Suprapubic skin (tissue), 4 donors: ENCODE data around the gene OTOG. TPM values are rescaled to one million over a fixed set of nuclear protein-coding genes. Genes with fewer than 3 reads are reported as not detected.
"Not testable (repeated sequence)": the region's sequence is repeated elsewhere in the genome, so short reads cannot be mapped to it uniquely, and the experiment has no call there.

ENCODE experiments used
- DNase-seq, 2 donors: peaks; one replicate each; pipeline ENCODE4 v3.0.0-alpha.2; 2019; ENCODE audit warnings: low spot score in 2 of 2
- H3K27ac ChIP-seq: fragments of 200-600 bp; sonication (generic); one replicate; pipeline ENCODE4 v1.5.1; 2019
- H3K27me3 ChIP-seq: fragments of 200-600 bp; sonication (generic); one replicate; pipeline ENCODE4 v1.5.1; 2019
- H3K36me3 ChIP-seq: fragments of 200-600 bp; sonication (generic); one replicate; pipeline ENCODE4 v1.5.1; 2019
- H3K4me1 ChIP-seq: fragments of 200-600 bp; sonication (generic); one replicate; pipeline ENCODE4 v1.5.1; 2019
- H3K4me3 ChIP-seq: fragments of 200-600 bp; sonication (generic); one replicate; pipeline ENCODE4 v1.5.1; 2019; ENCODE audit warnings: mild to moderate bottlenecking
- H3K9me3 ChIP-seq: fragments of 200-600 bp; sonication (generic); one replicate; pipeline ENCODE4 v1.5.1; 2019
- CTCF ChIP-seq, 2 donors: fragments of 200-600 bp in 1 of 2; fragments of 450-650 bp in 1 of 2; sonication (generic) in 1 of 2; IDR thresholded peaks; one replicate each; pipeline ENCODE4 v1.5.1; 2016 to 2019; ENCODE audit warnings: antibody characterized with exemption in 2 of 2, mild to moderate bottlenecking in 1 of 2, moderate library complexity in 1 of 2
- EP300 ChIP-seq: sonication (generic); formaldehyde crosslinking; IDR thresholded peaks from one replicate; pipeline ENCODE4 v1.6.1; 2017; ENCODE audit warnings: antibody characterized with exemption
- POLR2A ChIP-seq, 2 donors: fragments of 450-650 bp; IDR thresholded peaks; one replicate each; pipeline ENCODE4 v1.6.1; 2017; ENCODE audit warnings: antibody characterized with exemption in 2 of 2, mild to moderate bottlenecking in 2 of 2, moderate library complexity in 2 of 2
- POLR2AphosphoS5 ChIP-seq, 3 donors: sonication (generic); formaldehyde crosslinking; IDR thresholded peaks; one replicate each; pipeline ENCODE4 v1.6.1; 2017; ENCODE audit warnings: antibody characterized with exemption in 3 of 3
- WGBS: methylation state at CpG from one replicate; pipeline ENCODE4 v1.1.5; 2018; 5-methylcytosine and 5-hydroxymethylcytosine counted together
- total RNA-seq, 4 donors: library from RNA; depleted of rRNA; stranded (reverse); fragments of >200 nt; gene quantifications; one replicate each; pipeline ENCODE4 v1.1.0, GENCODE V29; 2016

Gene OTOG
- total RNA-seq, 4 donors from 2014 or later = not detected

- Histone ChIP-seq H3K4me1 (no peaks in the 10 kb centered on the region), H3K27me3 (peaks cover 3% of the 10 kb centered on the region), H3K36me3 (no peaks in the 10 kb centered on the region), H3K27ac (no peak overlapping the region), H3K4me3 (no peak overlapping the region), H3K9me3 (no peaks in the 10 kb centered on the region)
- 80% methylated on average over 14 of the region's 18 CpGs for WGBS
- DNase-seq = no peak
- TF ChIP-seq POLR2A (IDR thresholded peaks at IDR 0.05) = no peak
Measured at GRCh38 chr11:17612221-17613188, 65.4 kb downstream of the OTOG start.

- no peak for DNase-seq
- H3K4me1 ChIP-seq = no peaks in the 10 kb centered on the region
- TF ChIP-seq EP300 = no peak
- no peak for TF ChIP-seq POLR2A (IDR thresholded peaks at IDR 0.05)
- no peaks in the 10 kb centered on the region for H3K36me3 ChIP-seq
- 88% methylated on average over 5 of the region's 5 CpGs for WGBS
- peaks cover 8% of the 10 kb centered on the region for H3K27me3 ChIP-seq
- no peak overlapping the region for H3K4me3 ChIP-seq
- no peaks in the 10 kb centered on the region for H3K9me3 ChIP-seq
- no peak overlapping the region for H3K27ac ChIP-seq
Measured at GRCh38 chr11:17613428-17613962, 66.4 kb downstream of the OTOG start.

- no peak for DNase-seq
- TF ChIP-seq CTCF (IDR thresholded peaks at IDR 0.05) = no peak
- TF ChIP-seq POLR2A (IDR thresholded peaks at IDR 0.05) = no peak
- no peak for TF ChIP-seq POLR2AphosphoS5 (IDR thresholded peaks at IDR 0.05)
- TF ChIP-seq EP300 = no peak
- H3K9me3 ChIP-seq = no peaks in the 10 kb centered on the region
- 88% methylated on average over 5 of the region's 5 CpGs for WGBS
- H3K36me3 ChIP-seq = no peaks in the 10 kb centered on the region
- no peak overlapping the region for H3K4me3 ChIP-seq
- H3K4me1 ChIP-seq = no peaks in the 10 kb centered on the region
- H3K27me3 ChIP-seq = peaks cover 8% of the 10 kb centered on the region
- no peak overlapping the region for H3K27ac ChIP-seq
Measured at GRCh38 chr11:17613983-17614382, 66.9 kb downstream of the OTOG start.

- H3K4me1 ChIP-seq, H3K36me3 ChIP-seq, H3K4me3 ChIP-seq, H3K27ac ChIP-seq, DNase-seq, H3K27me3 ChIP-seq: not testable (repeated sequence)
- peaks cover 14% of the 10 kb centered on the region for H3K9me3 ChIP-seq
- WGBS = 90% methylated on average over 4 of the region's 4 CpGs
Measured at GRCh38 chr11:17622711-17623110, 75.7 kb downstream of the OTOG start.

GRCh38 chr11:17629113-17629512 is 82.1 kb downstream of the OTOG start:
- no peak for TF ChIP-seq POLR2AphosphoS5 (IDR thresholded peaks at IDR 0.05)
- TF ChIP-seq POLR2A (IDR thresholded peaks at IDR 0.05) = no peak
- TF ChIP-seq CTCF (IDR thresholded peaks at IDR 0.05) = no peak
- no peak for TF ChIP-seq EP300
- peaks cover 14% of the 10 kb centered on the region for H3K27me3 ChIP-seq
- no peak overlapping the region for H3K27ac ChIP-seq
- H3K9me3 ChIP-seq = no peaks in the 10 kb centered on the region
- no peaks in the 10 kb centered on the region for H3K36me3 ChIP-seq
- H3K4me1 ChIP-seq = no peaks in the 10 kb centered on the region
- H3K4me3 ChIP-seq = no peak overlapping the region
- 79% methylated on average over 4 of the region's 5 CpGs for WGBS
- no peak for DNase-seq

GRCh38 chr11:17630936-17631335 is 83.9 kb downstream of the OTOG start:
- Histone ChIP-seq H3K9me3 (no peaks in the 10 kb centered on the region), H3K4me3 (no peak overlapping the region), H3K27ac (no peak overlapping the region), H3K36me3 (no peaks in the 10 kb centered on the region), H3K4me1 (no peaks in the 10 kb centered on the region), H3K27me3 (peaks cover 15% of the 10 kb centered on the region)
- no peak for DNase-seq
- TF ChIP-seq EP300 (no peak), CTCF (IDR thresholded peaks at IDR 0.05) (no peak)
- WGBS = 75% methylated on average over 2 of the region's 2 CpGs
